Measurements from ENCODE around the gene PLEK2. TPM values are rescaled to one million over a fixed set of nuclear protein-coding genes. Genes with fewer than 3 reads are reported as not detected.
A peak's percentile ranks its signal among the peaks of the same experiment; 100 is the strongest.
"Not testable (repeated sequence)": the region's sequence is repeated elsewhere in the genome, so short reads cannot be mapped to it uniquely, and the experiment has no call there.

PLEK2 gene, protein sequence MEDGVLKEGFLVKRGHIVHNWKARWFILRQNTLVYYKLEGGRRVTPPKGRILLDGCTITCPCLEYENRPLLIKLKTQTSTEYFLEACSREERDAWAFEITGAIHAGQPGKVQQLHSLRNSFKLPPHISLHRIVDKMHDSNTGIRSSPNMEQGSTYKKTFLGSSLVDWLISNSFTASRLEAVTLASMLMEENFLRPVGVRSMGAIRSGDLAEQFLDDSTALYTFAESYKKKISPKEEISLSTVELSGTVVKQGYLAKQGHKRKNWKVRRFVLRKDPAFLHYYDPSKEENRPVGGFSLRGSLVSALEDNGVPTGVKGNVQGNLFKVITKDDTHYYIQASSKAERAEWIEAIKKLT
- total RNA-seq (2014; rRNA removed; shearing (Covaris generic)) = not detected in 2 replicates

DNA sequence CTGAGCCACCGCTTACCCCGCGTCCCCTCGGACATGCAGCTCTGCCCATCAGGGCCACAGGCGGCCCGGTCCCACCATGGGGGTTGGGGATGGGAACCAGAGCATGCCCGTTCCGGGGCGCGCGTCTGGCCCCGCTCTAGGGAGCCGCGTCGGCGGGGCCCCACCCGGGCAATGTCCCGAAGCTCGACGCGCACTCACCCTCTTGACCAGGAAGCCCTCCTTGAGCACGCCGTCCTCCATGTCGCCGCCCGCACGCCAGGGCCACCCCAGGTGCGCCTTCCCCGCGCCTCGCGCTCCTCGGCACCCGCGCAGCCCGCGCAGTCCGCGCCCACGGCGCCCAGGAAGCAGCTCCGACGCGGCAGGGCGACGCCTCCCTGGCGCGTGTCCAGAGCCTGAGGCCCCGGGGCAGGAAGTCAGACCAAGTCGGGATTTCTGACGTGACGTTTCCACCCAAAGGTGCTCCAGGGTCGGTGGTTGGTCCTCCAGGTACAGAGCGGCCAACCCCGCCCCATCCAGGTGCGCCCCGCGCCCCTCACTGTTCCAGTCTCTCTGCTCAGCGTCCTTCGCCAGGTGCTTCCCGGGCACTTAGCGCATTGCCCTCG lies at the start of gene PLEK2:
TSS of gene PLEK2 (minus strand) at position 346 of the 602 bp plus-strand sequence. CDS start at position 240, 106 bp downstream.
- DNase-seq (ENCODE audit: low read depth) = no peak

DNA sequence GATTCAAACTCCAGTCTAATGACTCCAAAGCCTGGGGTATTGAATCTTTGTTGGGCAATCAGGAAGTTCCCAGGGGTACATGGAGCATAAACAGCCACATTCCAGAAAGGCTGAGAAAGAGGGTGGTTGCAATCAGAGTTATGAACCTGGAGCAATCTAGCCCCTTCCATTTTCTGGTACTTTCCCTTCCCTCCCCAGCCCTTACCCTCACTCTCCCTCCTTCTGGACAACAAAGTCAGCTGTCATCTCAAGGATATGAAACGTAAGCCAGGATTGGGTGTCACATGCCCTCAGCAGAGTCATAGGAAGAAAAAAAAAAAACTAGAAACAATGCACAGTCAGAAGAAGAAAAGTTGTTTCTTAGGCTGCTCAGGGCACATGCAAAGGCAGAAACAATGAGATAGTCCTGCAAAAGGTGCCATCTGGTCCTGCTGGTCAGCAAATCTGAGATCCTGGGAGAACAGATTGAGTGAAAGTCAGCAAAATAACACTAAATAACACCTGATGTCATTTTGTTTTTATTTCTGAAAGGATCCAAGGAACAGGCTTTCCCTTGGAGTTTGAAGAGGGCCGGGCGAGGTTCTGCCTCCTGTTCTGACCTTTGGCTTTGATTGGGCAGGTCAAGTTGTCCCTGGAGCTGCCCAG lies 49.5 kb upstream of the PLEK2 start:
- DNase-seq (ENCODE audit: low read depth) = peak; percentile 31

DNA sequence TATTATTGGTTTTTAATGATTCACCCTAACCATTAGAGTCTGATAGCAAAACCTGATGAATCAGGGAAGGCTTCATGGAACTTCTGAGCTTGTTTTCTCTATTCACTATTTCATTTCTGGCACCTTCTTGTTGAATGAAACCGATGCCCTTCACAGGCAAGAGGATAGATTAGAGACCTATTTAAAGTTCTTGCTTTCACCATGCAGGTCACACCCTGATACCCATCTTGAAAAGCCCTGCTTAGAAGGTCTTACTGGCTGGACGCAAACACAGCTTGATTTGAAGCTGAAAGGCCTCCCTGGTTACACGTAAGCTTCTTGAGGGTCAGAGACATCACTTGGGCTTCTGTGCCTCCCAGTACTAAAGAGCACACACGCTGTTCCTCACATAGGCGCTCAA lies 47.4 kb upstream of the PLEK2 start:
- no peak for DNase-seq (ENCODE audit: low read depth)

DNA sequence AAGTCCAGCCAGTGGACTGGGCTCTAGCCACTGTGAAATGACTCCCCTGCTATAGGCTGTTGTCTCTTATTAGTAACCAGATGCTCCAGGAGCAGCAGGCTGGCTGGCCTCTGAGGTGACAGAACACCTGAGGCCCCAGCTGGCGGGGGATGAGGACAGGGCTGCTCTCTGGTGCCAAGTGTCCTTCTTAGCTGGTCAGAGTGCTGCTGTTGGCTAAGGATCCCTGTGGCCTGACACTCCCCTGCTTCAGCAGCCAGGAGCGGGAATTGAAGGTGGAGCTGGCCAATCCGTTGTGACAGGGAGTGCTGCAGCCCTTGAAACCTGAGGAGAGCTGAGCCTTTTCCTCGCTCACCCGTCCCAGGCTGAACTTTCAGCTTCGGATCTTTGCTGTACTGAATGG lies 45.8 kb upstream of the PLEK2 start:
- DNase-seq (ENCODE audit: low read depth) = peak; percentile 54

DNA sequence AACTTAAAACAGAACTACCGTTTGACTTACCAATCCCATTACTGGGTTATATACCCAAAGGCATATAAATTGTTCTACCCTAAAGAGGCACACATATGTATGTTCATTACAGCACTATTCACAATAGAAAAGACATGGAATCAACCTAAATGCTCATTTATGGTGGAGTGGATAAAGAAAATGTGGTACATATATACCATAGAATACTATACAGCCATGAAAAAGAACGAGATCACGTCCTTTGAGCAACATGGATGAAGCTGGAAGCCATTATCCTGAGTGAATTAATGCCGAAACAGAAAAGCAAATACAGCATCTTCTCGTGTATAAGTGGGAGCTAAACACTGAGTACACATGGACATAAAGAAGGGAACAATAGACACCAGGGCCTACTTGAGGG lies 44.8 kb upstream of the PLEK2 start:
- no peak for DNase-seq (ENCODE audit: low read depth)

DNA sequence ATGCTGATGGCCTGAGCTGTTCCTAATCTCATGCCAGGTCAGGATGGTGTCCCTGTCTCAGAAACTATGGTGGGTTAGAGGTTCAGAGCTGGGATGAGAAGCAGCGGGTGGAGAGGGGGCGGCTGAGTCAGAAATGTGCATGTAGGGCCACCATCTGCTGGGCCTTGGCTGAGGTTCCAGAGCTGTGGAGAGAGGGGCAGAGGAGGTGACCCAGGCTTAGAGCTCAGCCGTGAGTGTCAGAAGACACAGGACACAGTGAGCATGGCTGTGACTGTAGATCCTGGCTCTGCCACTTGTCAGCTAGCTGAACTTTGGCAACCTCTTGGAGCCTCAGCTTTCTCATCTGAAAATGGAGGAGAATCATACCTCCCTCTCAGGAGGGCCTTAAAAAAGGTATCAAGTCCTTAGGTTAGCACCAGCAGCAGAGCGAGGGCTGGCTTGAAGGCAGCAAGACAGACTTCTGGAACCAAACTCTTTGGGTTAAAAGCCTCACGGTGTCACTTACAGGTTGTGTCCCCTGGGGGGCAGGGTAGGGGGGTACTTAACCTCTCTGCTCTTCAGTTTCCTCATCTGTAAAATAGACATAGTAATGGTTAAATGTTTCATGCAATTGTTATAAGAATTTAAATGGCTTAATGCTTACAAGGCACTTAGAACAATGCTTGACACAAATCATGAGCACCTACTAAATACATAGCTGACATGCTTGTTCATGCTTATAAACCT lies 41.8 kb upstream of the PLEK2 start:
- no peak for DNase-seq (ENCODE audit: low read depth)

DNA sequence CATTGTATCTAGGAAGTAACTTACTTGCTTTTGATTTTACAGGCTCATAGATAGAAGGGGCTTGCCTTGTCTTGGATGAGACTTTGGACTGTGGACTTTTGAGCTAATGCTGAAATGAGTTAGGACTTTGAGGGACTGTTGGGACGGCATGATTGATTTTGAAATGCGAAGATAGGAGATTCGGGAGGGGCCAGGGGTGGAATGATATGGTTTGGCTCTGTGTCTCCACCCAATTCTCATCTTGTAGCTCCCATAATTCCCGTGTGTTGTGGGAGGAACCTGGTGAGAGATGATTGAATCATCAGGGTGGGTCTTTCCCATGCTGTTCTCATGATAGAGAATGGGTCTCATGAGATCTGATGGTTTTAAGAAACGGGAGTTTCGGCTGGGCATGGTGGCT lies 39.7 kb upstream of the PLEK2 start:
- not testable (repeated sequence) for DNase-seq (ENCODE audit: low read depth)

DNA sequence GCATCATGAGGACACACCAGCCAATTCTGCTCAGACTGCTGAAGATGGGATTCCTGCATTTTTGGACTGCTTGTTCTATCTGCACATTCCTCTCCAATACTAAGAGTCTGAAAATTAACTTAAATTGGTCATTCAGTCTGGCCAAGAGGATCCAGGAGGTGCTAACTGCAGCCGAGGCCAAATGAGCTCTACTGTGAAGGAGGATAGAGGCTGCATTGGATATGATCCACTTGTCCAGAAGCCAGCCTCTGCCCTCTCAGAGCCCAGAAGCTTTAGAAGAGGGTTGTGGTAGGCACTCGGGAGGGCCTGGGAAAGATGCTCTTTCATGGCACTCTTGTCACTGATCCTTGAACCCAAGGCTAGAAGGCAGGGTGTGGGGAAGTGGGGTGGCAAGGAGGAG lies 37.1 kb upstream of the PLEK2 start:
- no peak for DNase-seq (ENCODE audit: low read depth)

DNA sequence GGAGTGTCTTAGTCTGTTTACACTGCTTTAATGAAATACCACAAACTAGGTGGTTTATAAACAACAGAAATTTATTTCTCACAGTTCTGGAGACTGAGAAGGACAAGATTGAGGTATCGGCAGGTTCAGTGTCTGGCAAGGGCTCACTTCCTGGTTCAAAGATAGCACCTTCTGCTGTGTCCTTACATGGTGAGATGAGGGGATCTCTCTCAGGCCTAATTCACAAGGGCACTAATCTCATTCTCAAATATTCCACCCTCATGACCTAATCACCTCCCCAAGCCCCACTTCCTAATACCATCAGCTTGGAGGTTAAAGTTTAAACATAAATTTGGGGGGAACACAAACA lies 35.0 kb upstream of the PLEK2 start:
- DNase-seq (ENCODE audit: low read depth) = no peak

DNA sequence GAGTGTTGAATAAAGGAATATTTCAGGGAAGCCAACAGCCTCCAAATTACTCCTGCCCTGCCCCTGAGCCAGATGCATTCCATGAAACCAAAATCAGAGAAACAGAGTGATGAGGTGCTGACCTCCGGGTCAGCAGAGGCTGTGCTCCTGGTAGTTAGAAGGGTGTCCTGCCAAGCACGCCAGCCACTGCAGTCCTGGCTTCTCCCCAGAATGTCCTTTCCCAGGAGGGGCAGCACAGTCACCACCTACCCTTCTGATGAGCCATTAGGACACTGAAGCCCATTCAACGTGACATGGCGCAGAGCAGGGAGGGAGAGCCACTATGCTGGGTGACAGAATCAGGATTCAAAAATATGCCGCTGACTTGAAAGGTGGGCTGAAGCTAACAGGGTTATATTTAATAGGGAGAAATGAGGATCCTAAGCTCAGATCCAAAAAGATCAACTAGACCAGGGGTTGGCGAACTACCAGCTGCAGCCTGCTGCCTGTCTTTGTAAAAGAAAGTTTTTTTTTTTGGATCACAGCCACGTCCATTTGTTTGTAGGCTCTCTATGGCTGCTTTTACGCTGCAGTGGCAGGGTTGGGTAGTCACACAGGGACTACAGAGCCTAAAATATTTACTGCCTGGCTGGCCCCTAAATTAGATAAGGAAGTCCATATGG lies 34.5 kb upstream of the PLEK2 start:
- peak; percentile 65 for DNase-seq (ENCODE audit: low read depth)

DNA sequence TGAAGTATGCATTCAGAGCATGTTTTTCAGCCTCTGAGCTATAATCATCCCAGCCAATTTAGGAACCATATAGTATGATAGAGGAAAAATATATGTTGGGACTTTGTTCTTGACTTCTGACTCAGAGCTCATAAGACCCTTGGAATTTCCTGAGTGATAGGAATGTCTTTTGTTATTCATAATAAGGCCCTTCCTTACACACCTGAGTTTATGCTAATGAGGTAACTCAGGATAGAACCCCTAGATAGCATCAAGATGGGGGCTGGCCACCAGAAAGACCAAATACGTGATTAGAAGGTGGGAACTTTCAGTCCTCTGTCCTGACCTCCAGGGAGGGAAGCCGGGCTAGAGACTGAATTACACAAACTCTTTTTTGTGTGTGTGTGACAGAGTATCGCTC lies 32.4 kb upstream of the PLEK2 start:
- DNase-seq (ENCODE audit: low read depth) = no peak

DNA sequence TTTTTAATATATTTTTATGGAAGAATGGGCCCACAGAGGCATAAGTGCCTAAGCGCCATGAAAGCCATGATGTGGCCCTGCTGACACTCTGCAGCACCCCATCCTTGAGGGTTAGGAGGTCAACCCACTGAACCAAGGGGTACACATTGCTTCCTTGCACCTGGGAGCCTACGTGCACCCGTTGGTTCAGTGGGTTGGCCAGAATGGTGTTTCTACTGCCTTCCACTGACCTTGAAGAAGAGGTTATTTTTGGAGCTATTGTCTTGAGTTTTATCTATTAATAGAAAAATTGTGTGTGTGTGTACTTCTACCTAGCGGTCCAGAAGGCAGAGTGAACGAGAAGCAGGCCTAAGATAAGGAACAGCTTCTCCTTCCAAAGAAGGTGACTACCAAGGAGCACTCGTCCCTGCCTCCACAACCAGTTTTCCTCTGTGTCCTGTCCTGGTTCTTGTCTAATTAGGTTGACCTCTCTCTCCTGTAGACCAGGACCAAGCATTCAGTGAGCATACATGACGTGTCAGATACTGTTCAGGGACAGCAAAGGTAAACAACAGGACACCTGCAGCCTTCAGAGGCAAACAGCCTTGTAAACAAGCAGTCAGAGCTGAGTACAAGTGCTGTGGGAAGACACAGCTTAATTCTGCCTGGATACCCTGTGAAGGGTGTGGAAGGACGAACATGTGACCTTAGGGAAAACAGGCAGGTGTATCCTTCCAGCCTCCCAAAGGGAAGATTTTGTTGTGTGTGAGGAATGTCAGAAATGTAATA lies 30.4 kb upstream of the PLEK2 start:
- DNase-seq (ENCODE audit: low read depth) = no peak

DNA sequence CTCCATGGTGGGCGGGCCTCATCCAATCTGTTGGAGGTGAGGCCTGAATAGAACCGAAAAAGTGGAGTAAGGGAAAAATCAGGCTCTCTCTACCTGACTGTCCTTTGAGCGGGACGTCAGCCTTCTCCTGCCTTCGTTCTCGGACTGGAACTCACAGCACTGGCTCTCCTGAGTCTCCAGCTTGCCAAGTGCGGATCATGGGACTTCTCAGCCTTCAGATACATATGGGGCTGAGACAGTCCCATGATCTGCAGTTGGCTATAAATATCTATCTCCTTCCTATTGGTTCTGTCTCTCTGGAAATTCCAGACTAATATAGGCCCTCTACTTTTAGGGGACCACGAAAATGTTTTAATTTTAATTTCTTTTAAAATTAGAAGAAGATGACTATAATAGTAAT lies 29.7 kb upstream of the PLEK2 start:
- DNase-seq (ENCODE audit: low read depth) = no peak

DNA sequence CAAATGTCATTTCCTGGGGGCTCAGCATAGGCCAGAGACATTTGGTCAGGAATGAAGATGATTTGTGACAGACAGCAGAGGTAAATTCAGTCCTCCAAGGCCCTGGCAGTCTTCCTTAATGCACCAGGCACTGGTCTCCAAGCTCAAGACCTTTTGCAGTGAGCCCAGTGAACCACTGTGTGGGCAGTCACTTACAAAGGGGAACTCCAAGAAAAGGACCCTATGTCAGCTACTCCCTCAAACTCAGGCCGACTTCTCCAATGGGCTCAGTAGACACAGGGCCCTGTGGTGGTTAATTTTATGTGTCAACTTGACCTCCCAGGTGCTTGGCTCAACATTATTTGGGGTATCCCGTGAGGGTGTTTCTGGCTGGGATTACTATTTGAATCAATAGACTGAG lies 29.3 kb upstream of the PLEK2 start:
- DNase-seq (ENCODE audit: low read depth) = no peak

DNA sequence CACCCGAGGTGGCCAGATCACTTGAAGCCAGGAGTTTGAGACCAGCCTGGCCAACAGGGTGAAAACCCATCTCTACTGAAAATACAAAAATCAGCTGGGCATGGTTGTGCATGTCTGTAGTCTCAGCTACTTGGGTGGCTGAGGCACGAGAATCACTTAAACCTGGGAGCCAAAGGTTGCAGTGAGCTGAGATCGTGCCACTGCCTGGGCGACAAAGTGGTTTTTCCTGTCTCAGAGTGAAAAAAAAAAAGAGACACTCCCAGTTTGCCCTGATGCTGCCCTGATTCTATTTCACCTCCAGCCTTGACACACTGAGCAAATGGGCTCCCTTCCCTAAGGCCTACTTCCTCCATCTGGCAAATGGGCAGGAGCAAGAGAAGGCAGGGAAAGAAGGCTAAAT lies 28.5 kb upstream of the PLEK2 start:
- no peak for DNase-seq (ENCODE audit: low read depth)

DNA sequence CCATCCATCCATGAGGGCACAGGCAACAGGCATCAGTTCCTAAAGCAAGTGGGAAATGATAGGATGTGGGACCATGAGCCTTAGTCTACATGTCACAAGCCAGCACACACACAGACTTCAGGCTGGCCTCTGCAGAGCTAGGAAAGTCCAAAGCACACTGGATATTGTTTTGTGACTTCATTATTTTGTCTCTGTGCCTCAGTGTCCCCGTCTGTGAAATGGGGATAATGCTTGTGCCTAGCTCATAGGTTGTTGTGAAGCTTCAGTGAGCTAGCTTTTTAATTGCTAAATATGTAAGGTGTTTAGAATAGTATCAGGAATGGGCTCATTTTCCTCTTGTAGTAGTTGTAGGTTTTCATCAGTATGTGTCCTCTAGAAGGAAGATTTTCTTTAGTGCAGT lies 27.0 kb upstream of the PLEK2 start:
- no peak for DNase-seq (ENCODE audit: low read depth)

DNA sequence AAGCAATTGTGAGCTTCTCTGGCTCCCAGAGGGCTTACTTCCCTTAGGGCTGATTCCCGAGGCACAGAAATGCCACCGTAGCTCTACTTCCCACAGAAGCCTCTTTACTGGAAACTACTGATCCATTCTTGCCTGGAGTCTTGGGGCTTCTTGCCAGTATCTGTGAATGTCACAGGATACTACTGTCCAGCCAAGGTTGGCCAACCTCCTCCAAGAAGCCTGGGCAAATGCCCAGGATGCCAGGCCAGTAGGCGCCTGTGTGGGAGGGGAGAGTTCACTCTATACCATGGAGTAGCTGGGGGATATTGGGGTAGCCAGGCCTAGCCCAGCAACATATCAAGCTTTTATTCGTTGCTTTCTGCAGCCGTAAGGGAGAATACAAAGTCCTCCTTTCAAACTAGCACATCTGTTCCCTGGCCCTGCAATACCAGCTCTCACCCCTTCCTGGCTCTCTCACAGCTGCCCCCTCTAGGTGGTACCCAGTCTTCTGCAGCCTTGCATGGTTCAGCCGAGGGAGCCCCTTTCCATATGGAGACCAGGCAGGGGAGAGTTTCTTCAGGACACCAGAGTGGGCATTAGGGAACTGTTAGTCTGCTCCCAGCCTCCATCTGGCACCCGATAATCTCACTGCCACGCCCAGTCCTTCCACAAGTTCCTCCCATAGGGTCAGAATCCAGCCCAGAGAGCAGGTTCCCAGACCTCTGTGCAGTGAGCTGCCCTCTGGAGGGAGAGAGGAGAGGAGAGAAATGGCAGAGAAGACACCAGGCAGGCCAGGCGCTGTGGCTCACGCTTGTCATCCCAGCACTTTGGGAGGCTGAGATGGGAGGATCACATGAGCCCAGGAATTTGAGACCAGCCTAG lies 24.3 kb upstream of the PLEK2 start:
- DNase-seq (ENCODE audit: low read depth) = peak; percentile 46

DNA sequence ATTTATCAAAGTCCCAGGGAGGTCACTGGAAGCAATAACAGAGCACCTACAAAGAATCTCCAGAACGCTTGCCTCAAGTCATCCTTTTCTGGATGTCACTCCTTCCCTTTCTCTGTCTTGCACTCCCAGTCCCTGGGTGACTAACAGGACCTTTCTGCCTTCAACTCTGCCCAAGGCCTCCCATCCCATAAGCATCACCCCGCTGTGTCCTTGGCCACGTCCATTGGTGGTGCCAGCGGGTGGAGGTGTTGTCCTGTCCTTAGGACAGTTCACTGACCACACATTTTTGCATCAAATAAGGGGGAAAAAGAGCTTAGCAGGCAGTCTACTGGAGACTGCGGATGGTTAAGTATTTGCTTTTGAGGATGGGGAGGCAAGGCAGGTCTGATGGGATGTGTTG lies 23.6 kb upstream of the PLEK2 start:
- DNase-seq (ENCODE audit: low read depth) = no peak

DNA sequence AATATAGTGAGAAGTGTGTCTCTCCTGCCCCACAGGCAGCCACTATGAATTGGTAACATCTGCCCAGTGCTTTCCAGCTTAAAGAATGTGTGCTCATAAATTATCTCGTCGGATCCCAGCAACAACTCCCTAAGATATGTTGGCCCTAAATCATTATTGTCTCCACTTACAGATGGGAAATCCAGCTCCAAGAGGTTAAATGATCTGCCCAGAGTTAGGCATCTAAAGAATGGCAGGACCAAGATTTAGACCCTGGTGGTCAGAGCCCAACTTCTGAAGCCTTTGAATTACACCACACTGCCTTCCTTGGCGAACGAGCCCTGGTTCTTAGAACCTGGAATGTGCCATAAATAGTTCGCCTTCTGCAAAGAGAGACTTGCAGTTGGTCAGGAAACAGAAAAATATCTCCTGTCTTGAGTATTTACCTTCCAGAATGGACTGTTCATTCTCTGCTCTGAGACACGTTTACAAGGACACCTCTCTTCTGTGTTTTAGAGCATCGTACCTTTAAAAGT lies 20.1 kb upstream of the PLEK2 start:
- no peak for DNase-seq (ENCODE audit: low read depth)
